GM12865 (cell line): ENCODE data around the gene CCNK.

Experiments used
- DNase-seq: peaks from one replicate; pipeline ENCODE4 v3.0.0; 2010; ENCODE audit warnings: low read depth
- H3K4me3 ChIP-seq: 2 replicates; pipeline ENCODE4 v1.5.1; 2011; ENCODE audit warnings: mild to moderate bottlenecking, low read depth, low read length, control low read depth
- TF ChIP-seq, protein P1 (sequence below): IDR thresholded peaks from 2 replicates; pipeline ENCODE4 v1.5.1; 2011; ENCODE audit warnings: low read length, control low read depth, low read depth, inconsistent platforms; ENCODE audit not compliant: insufficient read depth; ENCODE audit errors: missing control alignments

CCNK gene

DNA sequence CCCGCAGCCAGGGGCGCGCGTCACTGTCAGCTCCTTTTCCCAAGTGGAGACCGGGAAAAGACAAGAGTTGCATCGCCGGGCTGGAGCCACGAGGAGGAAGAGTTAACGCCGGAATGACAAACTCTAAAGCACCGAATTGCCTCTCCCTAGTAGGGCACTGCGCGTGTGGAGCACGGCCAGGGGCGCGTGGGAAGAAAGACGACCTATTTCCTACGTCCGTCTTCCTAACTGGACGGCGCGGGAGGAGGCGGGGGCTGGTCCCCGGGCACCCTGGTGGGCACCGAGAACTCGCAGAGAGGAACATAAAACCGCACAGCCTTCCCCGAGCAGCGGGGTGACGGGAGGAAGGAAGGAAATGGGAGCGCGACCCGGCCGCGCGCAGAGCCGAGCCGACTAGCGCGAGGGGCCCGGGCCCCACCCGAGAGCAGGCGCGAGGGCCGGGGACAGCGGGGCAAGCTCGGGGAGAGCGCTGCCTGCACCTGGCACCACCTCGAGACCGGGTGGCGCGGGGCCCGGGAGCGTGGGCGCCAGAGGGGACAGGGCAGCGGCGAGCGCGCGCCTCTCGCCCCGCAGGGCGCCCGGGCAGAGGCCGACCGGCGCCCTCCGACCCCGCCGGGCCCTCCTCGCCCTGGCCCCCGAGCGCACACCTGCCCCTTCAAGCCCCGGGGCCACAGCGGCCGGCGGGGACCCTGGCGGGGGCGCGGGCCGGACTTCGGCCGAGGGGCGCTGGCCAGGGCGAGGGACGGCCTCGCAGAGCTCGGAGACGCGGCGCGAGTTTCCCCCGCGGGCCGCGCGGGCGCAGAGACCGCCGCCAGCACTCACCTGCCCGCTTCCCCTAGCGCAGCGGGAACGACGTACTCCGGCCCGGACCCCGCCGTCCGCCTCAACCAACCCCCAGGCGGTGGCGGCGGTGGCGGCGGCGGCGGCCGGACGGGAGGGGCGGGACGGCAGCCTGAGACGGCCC, 1.0 kb upstream of the CCNK start, which contains the start of gene SETD3:
SETD3 (minus strand) TSS at position 954 of the 964 bp plus-strand sequence. CDS start 15,054 bp downstream, outside the sequence.
- H3K4me3 ChIP-seq, result peak within 1 kb of the TSS; percentile 93
- TF ChIP-seq, protein P1, sequence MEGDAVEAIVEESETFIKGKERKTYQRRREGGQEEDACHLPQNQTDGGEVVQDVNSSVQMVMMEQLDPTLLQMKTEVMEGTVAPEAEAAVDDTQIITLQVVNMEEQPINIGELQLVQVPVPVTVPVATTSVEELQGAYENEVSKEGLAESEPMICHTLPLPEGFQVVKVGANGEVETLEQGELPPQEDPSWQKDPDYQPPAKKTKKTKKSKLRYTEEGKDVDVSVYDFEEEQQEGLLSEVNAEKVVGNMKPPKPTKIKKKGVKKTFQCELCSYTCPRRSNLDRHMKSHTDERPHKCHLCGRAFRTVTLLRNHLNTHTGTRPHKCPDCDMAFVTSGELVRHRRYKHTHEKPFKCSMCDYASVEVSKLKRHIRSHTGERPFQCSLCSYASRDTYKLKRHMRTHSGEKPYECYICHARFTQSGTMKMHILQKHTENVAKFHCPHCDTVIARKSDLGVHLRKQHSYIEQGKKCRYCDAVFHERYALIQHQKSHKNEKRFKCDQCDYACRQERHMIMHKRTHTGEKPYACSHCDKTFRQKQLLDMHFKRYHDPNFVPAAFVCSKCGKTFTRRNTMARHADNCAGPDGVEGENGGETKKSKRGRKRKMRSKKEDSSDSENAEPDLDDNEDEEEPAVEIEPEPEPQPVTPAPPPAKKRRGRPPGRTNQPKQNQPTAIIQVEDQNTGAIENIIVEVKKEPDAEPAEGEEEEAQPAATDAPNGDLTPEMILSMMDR, result no peak
- peak; percentile 44 for DNase-seq

DNA sequence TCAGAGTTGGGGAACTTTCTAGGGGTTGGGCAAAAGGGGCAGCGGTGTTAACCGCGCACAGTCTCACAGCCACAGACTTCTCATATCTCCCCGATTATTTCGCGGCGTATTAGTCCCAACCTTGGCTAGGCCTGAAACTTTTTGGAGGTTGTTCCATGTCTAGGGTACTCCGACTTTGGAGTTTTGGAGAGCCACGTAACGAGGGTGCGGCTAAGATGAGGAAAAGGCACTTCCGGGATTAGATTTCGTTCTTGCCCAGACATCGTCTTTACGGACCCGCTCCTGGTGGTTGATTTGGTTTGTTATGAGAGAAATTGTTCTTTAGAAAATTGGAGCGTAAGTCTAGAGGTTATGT, 513 bp downstream of the CCNK start:
- TF ChIP-seq, protein P1, result no peak
- H3K4me3 ChIP-seq, result peak overlapping the region; percentile 93
- DNase-seq, result peak; percentile 37

DNA sequence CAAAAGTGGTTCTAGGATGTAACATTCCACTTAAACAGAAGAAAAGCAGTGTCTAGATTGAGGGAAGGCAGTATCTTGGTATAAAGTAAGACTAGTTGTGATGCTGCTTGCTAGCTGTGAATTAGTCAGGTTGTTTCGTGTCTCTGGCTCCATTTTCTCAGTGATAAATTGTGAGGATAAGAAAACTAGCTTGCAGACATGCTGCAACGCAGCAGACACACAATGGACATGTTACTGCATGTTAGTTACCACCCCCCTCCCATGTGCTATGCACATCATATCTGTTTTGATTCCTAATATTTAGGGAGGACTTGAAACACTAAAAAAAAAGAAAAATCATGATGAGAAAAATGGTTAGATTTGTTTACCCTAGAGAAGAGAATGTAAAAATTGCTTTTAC, 2.9 kb downstream of the CCNK start:
- no peak for DNase-seq
- TF ChIP-seq, protein P1, result no peak
- H3K4me3 ChIP-seq, result no peak overlapping the region

GRCh38 chr14:99497341-99497740, 16.1 kb downstream of the CCNK start:
- H3K4me3 ChIP-seq, result no peak overlapping the region
- TF ChIP-seq, protein P1, result no peak
- DNase-seq, result no peak

- TF ChIP-seq, protein P1, result no peak
- DNase-seq, result no peak
- no peak overlapping the region for H3K4me3 ChIP-seq
Observed at GRCh38 chr14:99497894-99498293, 16.7 kb downstream of the CCNK start.

- no peak for DNase-seq
- H3K4me3 ChIP-seq, result no peak overlapping the region
- TF ChIP-seq, protein P1, result no peak
Observed at GRCh38 chr14:99502989-99503421, 21.8 kb downstream of the CCNK start.
